Neural progenitor cell (in vitro differentiated cells): Measurements from ENCODE around the gene DNAJC5.

Experiments used
- CTCF ChIP-seq: fragments of 200-600 bp; sonication (generic); IDR thresholded peaks from 2 replicates; pipeline ENCODE4 v1.5.1; 2017; ENCODE audit warnings: antibody characterized with exemption, mild to moderate bottlenecking
- EZH2 ChIP-seq: fragments of 200-600 bp; sonication (generic); IDR thresholded peaks from 2 replicates; pipeline ENCODE4 v1.6.1; 2017; ENCODE audit warnings: antibody characterized with exemption, mild to moderate bottlenecking, moderate library complexity
- EZH2phosphoT487 ChIP-seq: fragments of 200-600 bp; sonication (generic); IDR thresholded peaks from 2 replicates; pipeline ENCODE4 v1.6.1; 2017; ENCODE audit warnings: antibody characterized with exemption

- TF ChIP-seq EZH2: no peak
- TF ChIP-seq EZH2phosphoT487: no peak
- TF ChIP-seq CTCF: no peak
These were observed 38.7 kb downstream of the DNAJC5 start for GRCh38 chr20:63933646-63934045.
